K562 (cell line): ENCODE results near the gene RNF25. TPM values are rescaled to one million over a fixed set of nuclear protein-coding genes. Genes with fewer than 3 reads are reported as not detected.

Experiments
- ATAC-seq: fragments of 200-7000 bp; cut with Tn5 transposase; 3 replicates; pipeline ENCODE4 v1.9.1; 2020; ENCODE audit warnings: moderate library complexity
- BruUV-seq: library from RNA; stranded (reverse); fragments of 400-500 nt; replicated peaks from 2 replicates; lab custom pipeline; 2021; lab: Mats Ljungman, UMichigan
- CTCF ChIA-PET: fragments of 300-600 bp; formaldehyde crosslinking; extraction: SDS; loops from one replicate; lab custom pipeline; 2021; ENCODE audit warnings: low intra/inter-chr PET ratio; lab: Yijun Ruan, JAX
- POLR2A ChIA-PET: fragments of 300-600, 350-650 bp; sonication (Branson Sonifier 250); formaldehyde crosslinking; extraction: SDS; loops from one replicate; lab custom pipeline; 2021; ENCODE audit warnings: antibody characterized with exemption, inconsistent platforms; lab: Yijun Ruan, JAX
- DNase-seq, 4 experiments: peaks; one replicate each; pipeline versions ENCODE4 v3.0.0 to v3.0.0-alpha.2; 2011 to 2018; ENCODE audit warnings: low spot score in 3 of 4, mixed read lengths in 3 of 4; ENCODE audit errors: extremely low read depth in 1 of 4
- FAIRE-seq: peaks from 2 replicates; lab custom pipeline; 2011; peaks lifted over from hg19 to GRCh38; lab: Jason Lieb, UNC
- H2AFZ ChIP-seq: 2 replicates; pipeline ENCODE4 v1.6.0; 2011; ENCODE audit warnings: low read depth, low read length, control low read depth, inconsistent platforms
- H3K27ac ChIP-seq: fragments of 200-600 bp; 3 replicates; pipeline ENCODE4 v1.8.0; 2011; ENCODE audit warnings: low read depth, mild to moderate bottlenecking, control low read depth, inconsistent platforms, low read length, moderate library complexity, mixed read lengths; ENCODE audit errors: extremely low read depth
- H3K27me3 ChIP-seq, 2 experiments: fragments of 300-600 bp in 1 of 2; 2 replicates in 1 of 2; 3 replicates in 1 of 2; pipeline versions ENCODE4 v1.6.0 to v1.8.0; 2011; ENCODE audit warnings: inconsistent platforms in 2 of 2, low read length in 2 of 2, mild to moderate bottlenecking in 1 of 2, mixed read lengths in 1 of 2, moderate library complexity in 1 of 2; ENCODE audit not compliant: control insufficient read depth in 2 of 2, insufficient read depth in 2 of 2
- H3K36me3 ChIP-seq: fragments of 300-600 bp; 3 replicates; pipeline ENCODE4 v1.8.0; 2011; ENCODE audit warnings: mild to moderate bottlenecking, low read length, inconsistent platforms; ENCODE audit not compliant: control insufficient read depth, insufficient read depth
- H3K4me1 ChIP-seq, 2 experiments: fragments of 200-600 bp in 1 of 2; replicated peaks in 1 of 2; 2 replicates in 1 of 2; 3 replicates in 1 of 2; pipeline versions ENCODE4 v1.5.1 to v1.8.0; 2011; ENCODE audit warnings: inconsistent platforms in 2 of 2, low read length in 2 of 2, mild to moderate bottlenecking in 1 of 2, mixed read lengths in 1 of 2, moderate library complexity in 1 of 2; ENCODE audit not compliant: control insufficient read depth in 2 of 2, insufficient read depth in 2 of 2
- H3K4me2 ChIP-seq: 2 replicates; pipeline ENCODE4 v1.6.1; 2011; ENCODE audit warnings: low read length, control low read depth, inconsistent platforms, mixed read lengths; ENCODE audit not compliant: insufficient read depth
- H3K4me3 ChIP-seq: fragments of 200-600 bp; sonication (generic), shearing (Covaris generic); 2 replicates; pipeline ENCODE4 v1.5.1; 2016; ENCODE audit warnings: control low read depth, inconsistent platforms
- H3K79me2 ChIP-seq: fragments of 200-600 bp; 3 replicates; pipeline ENCODE4 v1.8.0; 2011; ENCODE audit warnings: low read length, inconsistent platforms; ENCODE audit not compliant: control insufficient read depth, insufficient read depth
- H3K9ac ChIP-seq, 2 experiments: 2 replicates each; pipeline versions ENCODE4 v1.6.0 to v1.6.1; 2011; ENCODE audit warnings: low read depth in 2 of 2, low read length in 2 of 2, control low read depth in 1 of 2, inconsistent platforms in 1 of 2, mild to moderate bottlenecking in 1 of 2, mixed read lengths in 1 of 2; ENCODE audit not compliant: insufficient read depth in 1 of 2
- H3K9me1 ChIP-seq: one replicate; pipeline ENCODE4 v1.6.0; 2011; ENCODE audit warnings: inconsistent platforms, mild to moderate bottlenecking, low read length, moderate library complexity; ENCODE audit not compliant: control insufficient read depth, insufficient read depth
- H3K9me3 ChIP-seq: replicated peaks from 2 replicates; pipeline ENCODE4 v1.5.1; 2011; ENCODE audit warnings: low read depth, low read length, inconsistent platforms; ENCODE audit not compliant: control insufficient read depth, insufficient read depth
- H4K20me1 ChIP-seq: replicated peaks from 2 replicates; pipeline ENCODE4 v1.6.1; 2011; ENCODE audit warnings: low read length, inconsistent platforms, mixed read lengths; ENCODE audit not compliant: control insufficient read depth, insufficient read depth
- CBFB ChIP-seq: sonication (generic); formaldehyde crosslinking; IDR thresholded peaks from 2 replicates; pipeline ENCODE4 v1.4.0; 2020; ENCODE audit warnings: mild to moderate bottlenecking, missing genetic modification reagents
- TARDBP ChIP-seq: fragments of 450-650 bp; IDR thresholded peaks from 2 replicates; pipeline ENCODE4 v1.6.1; 2016
- TCF7L2 ChIP-seq: fragments of 150-350 bp; IDR thresholded peaks from 2 replicates; pipeline ENCODE4 v1.6.1; 2016; ENCODE audit warnings: low read depth, mild to moderate bottlenecking, low read length, moderate library complexity
- TRIM28 ChIP-seq: fragments of 450-650 bp; IDR thresholded peaks from 2 replicates; pipeline ENCODE4 v1.6.1; 2017
- WHSC1 ChIP-seq: IDR thresholded peaks from one replicate; pipeline ENCODE4 v1.6.1; 2012; ENCODE audit warnings: low read length, control low read depth, inconsistent platforms
- ZNF232 ChIP-seq: sonication (generic); formaldehyde crosslinking; IDR thresholded peaks from 2 replicates; pipeline ENCODE4 v1.8.0; 2022; ENCODE audit warnings: mild to moderate bottlenecking, missing genetic modification reagents
- WGBS: fragments of 100-300 bp; shearing (Covaris generic); methylation state at CpG from one replicate; pipeline ENCODE4 v1.1.6; 2016; ENCODE audit warnings: low coverage, mixed read lengths; ENCODE audit not compliant: insufficient coverage; ENCODE audit errors: missing lambda C conversion rate; 5-methylcytosine and 5-hydroxymethylcytosine counted together
- in situ Hi-C: fragments of 300-500 bp; cut with MboI; formaldehyde crosslinking; loops from 4 replicates; pipeline ENCODE4 v1.15.0; 2018; ENCODE audit warnings: inconsistent platforms, mixed read lengths
- intact Hi-C: fragments of 100-400 bp; cut with micrococcal nuclease; formaldehyde crosslinking; loops from 2 replicates; pipeline ENCODE4 v1.14.2; 2022
- polyA plus RNA-seq, 8 experiments: library from polyadenylated mRNA; depleted of rRNA in 4 of 8; stranded (reverse) in 5 of 8; unstranded in 3 of 8; fragments of >200 nt; fragmentation: Nextera tagmentation in 2 of 8; fragmentation: Illumina TruSeq in 1 of 8; extraction: Ambion mirVana in 2 of 8; extraction: Trizol in 1 of 8; gene quantifications; 2 replicates each; pipeline versions ENCODE4 v1.2.1 to v1.2.3, GENCODE V29; 2011 to 2014; ENCODE audit warnings: inconsistent platforms in 1 of 8, missing spikeins in 1 of 8
- total RNA-seq, 7 experiments: library from RNA; depleted of rRNA in 6 of 7; stranded (reverse); fragments of >200 nt in 6 of 7; fragmentation: Illumina TruSeq in 2 of 7; extraction: Trizol in 2 of 7; gene quantifications; 2 replicates each; pipeline versions ENCODE4 v1.2.1 to v1.2.3, GENCODE V29; 2011 to 2021; ENCODE audit warnings: low replicate concordance in 1 of 7
- TF ChIP-seq, protein P1 (sequence below), 2 experiments: fragments of 450-650 bp; IDR thresholded peaks; 2 replicates each; pipeline ENCODE4 v1.6.1; 2016
- TF ChIP-seq, protein P2 (sequence below): fragments of 250-450 bp; sonication (Bioruptor Pico); IDR thresholded peaks from 2 replicates; pipeline ENCODE4 v1.8.0; 2021; ENCODE audit warnings: moderate library complexity, mild to moderate bottlenecking, inconsistent platforms

The RNF25 gene
- total and polyA plus RNA-seq, 9 of the 15 experiments (the other 6 are each of a cell fraction or from before 2014, with no cell fraction given) = 2.3 to 49.8 (median 20.5) TPM

DNA sequence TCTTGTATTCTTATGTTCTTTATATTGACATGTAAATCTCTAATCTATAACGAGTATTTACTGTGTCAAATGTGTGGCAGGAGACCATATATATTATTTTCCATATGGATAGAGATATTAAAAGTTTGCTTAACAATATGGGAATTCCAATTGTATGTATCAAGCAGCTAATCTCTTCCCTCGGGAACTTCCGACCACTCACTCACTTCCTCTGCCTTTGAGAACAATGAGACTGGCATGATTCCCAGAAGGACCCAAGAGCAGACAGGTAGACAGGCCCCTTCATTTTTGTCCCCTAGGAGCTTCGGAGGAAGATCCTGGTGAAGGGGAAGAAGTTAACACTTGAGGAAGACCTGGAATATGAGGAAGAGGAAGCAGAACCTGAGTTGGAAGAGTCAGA, 40.0 kb downstream of the RNF25 start (continued):
- TF ChIP-seq ZNF232 (CRISPR knock-in tag) (no peak), CBFB (CRISPR knock-in tag) (no peak), TARDBP (no peak), TCF7L2 (no peak)
- TF ChIP-seq, protein P1, sequence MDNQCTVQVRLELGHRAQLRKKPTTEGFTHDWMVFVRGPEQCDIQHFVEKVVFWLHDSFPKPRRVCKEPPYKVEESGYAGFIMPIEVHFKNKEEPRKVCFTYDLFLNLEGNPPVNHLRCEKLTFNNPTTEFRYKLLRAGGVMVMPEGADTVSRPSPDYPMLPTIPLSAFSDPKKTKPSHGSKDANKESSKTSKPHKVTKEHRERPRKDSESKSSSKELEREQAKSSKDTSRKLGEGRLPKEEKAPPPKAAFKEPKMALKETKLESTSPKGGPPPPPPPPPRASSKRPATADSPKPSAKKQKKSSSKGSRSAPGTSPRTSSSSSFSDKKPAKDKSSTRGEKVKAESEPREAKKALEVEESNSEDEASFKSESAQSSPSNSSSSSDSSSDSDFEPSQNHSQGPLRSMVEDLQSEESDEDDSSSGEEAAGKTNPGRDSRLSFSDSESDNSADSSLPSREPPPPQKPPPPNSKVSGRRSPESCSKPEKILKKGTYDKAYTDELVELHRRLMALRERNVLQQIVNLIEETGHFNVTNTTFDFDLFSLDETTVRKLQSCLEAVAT (IDR thresholded peaks at IDR 0.05) = no peak
- TF ChIP-seq, all 486 proteins: peak for 0

DNA sequence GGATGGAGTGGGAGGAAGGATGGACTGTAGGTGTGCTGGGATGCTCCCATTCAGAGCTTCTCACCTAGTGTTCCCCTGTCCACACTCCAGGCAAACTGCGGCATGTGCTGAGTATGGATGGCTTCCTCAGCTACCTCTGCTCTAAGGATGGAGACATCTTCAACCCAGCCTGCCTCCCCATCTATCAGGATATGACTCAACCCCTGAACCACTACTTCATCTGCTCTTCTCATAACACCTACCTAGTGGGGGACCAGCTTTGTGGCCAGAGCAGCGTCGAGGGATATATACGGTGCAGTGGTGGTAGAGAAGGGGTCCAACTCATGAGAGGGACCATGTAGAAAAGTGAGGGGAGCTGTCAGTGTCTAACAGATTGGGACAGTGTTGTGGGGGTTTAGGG, 43.9 kb downstream of the RNF25 start:
- Histone ChIP-seq H3K9me1 (no peaks in the 10 kb centered on the region), H2AFZ (no peak overlapping the region), H3K9ac (no peak overlapping the region), H3K4me3 (no peak overlapping the region), H3K79me2 (no peaks in the 10 kb centered on the region), H3K9me3 (no peaks in the 10 kb centered on the region), H3K27me3 (peaks cover 0 to 6% of the 10 kb centered on the region in 2 experiments; a peak in 1 of 5 replicates), H3K27ac (no peak overlapping the region), H4K20me1 (no peaks in the 10 kb centered on the region), H3K36me3 (no peaks in the 10 kb centered on the region), H3K4me1 (no peaks in the 10 kb centered on the region), H3K4me2 (no peak overlapping the region)
- TF ChIP-seq TRIM28 (no peak), WHSC1 (no peak)
- TF ChIP-seq, protein P2, sequence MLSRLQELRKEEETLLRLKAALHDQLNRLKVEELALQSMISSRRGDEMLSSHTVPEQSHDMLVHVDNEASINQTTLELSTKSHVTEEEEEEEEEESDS (CRISPR knock-in tag) = no peak
- TF ChIP-seq, protein P1 (IDR thresholded peaks at IDR 0.05) = no peak
- DNase-seq = no peak
- peak; percentile 38; the same call in 1 of the 3 replicates for ATAC-seq
- intact Hi-C loops = no loop called here
- WGBS = 5% methylated on average over 4 of the region's 4 CpGs
- no peak for FAIRE-seq
- ChIA-PET CTCF (no interaction called here), POLR2A (interaction anchor here (0.5 kb wide), 1 partner anchor 16 kb away, joined by 5 read pairs; no protein-coding TSS in a partner anchor)
- BruUV-seq = no TSS peak
- in situ Hi-C loops = no loop called here
